ENCODE measurements around the gene ENGASE.

ENGASE gene

DNA sequence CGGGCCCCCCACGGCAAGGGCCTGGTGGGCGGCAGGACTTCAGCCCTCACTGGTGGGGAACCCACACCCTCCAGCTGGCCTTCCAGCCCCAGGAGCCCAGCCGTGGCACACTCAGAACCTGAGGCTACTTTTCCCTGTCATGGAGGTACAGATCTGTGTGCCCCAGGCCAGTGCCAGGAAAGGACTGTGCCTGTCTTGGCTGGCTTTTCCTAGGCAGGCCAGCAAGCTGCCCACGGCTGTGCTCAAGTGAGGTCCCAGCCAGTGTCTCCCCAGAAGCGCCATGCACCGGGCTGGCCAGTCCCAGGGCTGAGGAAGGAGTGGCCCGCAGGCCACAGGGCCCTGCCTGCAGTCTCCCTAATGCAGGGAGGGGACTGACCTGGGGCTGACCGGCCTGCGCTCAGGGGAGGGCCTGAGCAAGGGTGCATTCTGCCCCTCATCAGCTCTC, 16.6 kb downstream of the ENGASE start:
- DNase-seq (ENCODE audit: low read depth in 2 of 2): no peak

GRCh38 chr17:79092567-79092966, 17.9 kb downstream of the ENGASE start:
- no peak for DNase-seq (ENCODE audit: low read depth in 2 of 2)

DNA sequence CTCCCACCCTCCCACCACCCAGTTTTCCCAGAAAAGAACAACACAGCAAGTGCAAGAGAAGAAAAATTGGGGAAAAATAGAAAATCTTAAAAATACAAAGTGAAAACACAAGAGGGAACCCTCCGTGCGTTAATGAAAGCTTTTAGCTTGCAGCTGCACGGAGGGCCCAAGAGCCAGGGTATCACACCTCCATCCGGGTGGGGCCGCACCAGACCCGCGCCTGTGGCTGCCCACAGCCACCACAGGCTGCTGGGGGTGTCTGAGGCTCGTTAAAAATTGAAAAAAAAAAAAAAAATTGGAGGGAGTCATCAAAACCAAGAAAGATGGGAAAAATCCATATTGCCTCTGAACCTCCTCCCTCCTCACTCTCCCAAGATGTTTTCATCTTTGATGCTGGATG, 18.6 kb downstream of the ENGASE start:
- no peak for DNase-seq (ENCODE audit: low read depth in 2 of 2)

DNA sequence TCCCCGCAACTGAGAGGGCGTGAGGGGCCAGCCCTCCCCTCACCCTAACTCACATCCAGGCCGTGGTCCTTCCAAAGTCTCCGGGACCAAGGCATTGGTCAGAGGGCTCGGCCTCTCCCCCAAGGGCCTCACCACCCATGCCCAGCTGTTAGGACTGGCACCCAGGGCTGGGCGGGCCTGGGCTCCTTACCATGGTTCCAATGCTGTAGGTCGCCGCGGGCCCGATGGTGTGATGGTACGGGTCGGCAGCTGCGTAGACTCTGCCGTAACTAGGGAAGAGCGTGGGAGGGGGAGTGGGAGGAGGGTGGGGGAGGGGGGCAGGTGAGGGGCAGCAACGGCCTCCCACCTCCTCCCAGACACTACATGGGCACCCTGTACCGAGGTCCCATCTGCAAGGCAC, 19.6 kb downstream of the ENGASE start:
- DNase-seq (ENCODE audit: low read depth in 2 of 2): no peak

- DNase-seq (ENCODE audit: low read depth in 2 of 2): no peak
Observed at GRCh38 chr17:79095345-79096055, 20.9 kb downstream of the ENGASE start.

DNA sequence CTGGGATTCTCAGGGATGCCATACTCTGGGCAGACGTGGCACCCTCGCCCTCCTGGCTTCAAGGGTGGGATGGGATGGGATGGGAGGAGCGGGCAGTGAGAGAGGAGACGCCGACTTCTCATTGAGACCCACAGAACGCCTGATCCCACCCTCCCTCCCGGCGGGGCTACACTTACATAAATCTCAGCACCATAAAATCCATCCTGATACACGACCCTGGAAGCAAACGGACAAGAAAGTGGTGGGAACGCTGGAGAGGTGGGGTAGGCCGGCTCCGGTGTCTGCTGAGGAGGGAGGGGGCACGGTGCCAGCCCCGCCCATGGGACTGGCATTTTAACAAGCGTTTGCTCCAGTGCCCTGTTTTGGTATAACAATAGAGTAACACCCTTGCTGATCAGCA, 21.9 kb downstream of the ENGASE start:
- DNase-seq (ENCODE audit: low read depth in 2 of 2): no peak

DNA sequence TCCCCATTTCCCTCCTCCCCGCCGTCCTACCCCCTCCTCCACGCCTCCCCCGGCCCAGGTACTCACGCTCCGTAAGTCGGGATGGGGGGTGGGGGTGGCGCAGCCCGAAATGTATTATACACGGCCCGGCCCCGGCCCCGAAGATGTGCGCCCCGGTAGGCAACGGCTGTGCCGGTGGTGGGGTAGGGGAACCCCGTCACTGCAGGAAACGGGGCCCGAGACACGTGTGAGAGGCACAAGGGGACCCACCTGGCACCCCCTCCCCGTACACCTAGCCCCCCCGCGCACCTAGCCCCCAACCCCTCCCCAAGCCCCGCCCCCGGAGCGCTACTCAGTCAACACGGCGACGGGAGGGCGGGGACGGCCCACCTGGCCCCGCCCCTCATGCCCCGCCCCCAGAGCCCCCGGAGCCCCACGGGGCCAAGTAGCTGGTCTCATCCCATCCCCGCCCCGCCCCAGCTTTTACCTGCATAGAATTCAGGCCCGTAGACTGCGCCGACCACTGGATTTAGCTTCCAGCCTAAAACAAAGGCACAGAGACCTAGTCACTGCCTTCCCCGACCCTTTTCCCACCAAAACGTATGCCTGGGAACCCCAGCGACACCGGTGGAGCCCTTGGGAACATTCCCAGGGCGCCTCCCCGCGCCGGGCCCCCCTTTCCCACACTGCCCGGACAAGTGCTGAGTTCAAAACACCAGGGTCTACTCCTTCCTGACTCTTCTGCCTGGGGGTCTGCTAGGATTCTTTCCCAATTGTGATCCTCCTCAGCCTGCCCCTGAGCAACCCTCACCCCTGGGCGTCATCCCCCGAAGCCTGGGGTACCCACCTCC, 22.8 kb downstream of the ENGASE start:
- DNase-seq (ENCODE audit: low read depth in 2 of 2): no peak

DNA sequence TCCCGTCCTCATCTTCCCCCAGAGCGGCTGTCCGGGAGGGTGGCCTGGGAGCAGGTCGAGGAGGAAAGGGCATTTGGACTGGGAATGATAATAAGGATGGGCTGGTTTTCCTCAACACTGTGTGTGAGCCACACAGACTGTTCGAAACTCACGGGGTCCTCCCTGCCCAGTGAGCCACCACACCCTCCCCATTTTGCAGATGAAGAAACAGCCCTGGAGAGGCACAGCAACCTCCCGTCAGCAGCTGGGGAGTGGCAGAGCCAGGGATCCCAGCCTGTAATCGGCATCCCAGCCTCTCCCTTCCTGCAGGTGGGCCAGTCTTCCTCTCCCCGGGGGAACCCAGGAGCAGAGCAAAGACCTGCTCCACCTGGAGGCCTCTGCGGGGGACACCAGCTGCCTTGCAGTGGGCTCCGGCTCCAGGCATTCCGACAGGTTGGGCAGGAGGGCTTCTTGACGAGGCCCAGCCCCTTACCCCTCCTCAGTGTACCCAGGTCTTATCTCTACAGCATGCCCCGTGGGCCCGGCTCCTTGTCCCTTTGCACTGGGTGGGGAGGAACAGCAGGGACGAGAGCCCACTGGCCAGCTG, 23.8 kb downstream of the ENGASE start:
- no peak for DNase-seq (ENCODE audit: low read depth in 2 of 2)

DNA sequence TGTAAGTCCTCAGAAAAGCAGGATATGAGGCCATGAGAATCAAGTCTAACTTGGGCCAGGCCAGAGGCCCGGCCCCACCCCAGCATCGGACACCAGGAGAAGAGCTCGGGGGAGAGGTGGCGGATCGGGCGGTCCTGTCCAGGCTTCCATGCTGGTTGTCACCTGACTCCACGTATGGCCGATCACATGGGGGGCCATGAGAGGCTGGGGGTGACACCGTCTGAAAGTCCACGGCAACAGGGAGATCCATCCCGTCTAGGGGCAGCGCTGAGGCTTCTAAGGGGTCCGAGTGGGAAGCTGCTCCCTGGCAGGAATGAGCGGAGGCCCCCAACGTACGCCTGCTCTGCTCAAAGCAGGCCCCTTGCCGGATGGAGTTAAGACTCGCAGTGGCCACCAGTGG, 25.8 kb downstream of the ENGASE start:
- DNase-seq (ENCODE audit: low read depth in 2 of 2): no peak

DNA sequence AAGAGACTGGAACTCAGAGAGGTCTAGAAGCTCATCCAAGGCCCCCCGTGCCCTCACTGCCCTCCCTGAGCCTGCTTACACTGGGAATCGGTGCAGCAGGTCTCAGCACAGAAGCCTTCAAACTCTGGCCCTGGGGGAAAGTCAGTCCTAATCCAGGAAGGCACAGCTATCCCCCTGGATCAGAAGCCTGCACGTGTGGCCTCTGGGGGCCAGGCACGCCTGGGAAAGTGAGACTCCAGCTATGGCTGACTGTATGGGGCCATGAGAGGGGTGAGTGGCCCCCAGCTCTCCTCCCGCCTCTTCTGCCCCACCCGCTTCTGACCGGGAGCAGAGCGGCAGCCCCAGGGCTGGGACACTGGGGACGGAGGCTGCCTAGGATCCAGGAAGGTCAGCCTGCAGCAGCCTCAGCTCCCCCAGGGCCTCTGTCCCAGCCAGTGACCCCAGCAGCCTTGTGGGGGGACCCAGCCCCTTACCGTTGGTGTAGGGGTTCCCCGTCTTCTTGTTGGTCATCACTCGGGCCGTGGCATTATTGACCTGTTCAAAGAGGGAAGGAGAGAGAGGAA, 26.6 kb downstream of the ENGASE start:
- DNase-seq (ENCODE audit: low read depth in 2 of 2): no peak

GRCh38 chr17:79102214-79102613, 27.6 kb downstream of the ENGASE start:
- DNase-seq (ENCODE audit: low read depth in 2 of 2): no peak

- DNase-seq (ENCODE audit: low read depth in 2 of 2): no peak
Observed at GRCh38 chr17:79104898-79105600, 30.4 kb downstream of the ENGASE start.

GRCh38 chr17:79105937-79106336, 31.3 kb downstream of the ENGASE start:
- DNase-seq (ENCODE audit: low read depth in 2 of 2): no peak

DNA sequence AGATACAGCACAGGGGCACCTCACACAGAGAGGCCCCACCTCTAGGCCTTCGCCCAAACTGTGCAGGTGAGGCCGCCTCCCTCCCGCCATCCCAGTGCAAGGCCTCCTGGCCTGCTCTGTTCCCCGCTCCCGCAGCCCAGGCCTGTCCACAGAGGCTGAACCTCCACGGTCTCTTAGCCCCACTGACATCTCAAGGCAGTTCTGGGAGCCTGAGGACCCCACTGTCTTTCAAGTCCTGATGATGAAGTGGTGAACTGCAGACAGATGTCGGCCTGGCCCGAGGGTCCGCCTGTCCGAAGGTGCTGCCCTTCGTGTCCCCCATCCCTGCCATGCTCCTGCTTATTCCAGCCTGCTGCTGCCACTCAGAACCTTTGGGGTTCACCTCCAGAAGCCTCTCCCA, 32.3 kb downstream of the ENGASE start:
- DNase-seq (ENCODE audit: low read depth in 2 of 2): no peak

GRCh38 chr17:79107499-79108231, 33.0 kb downstream of the ENGASE start:
- DNase-seq (ENCODE audit: low read depth in 2 of 2): no peak

DNA sequence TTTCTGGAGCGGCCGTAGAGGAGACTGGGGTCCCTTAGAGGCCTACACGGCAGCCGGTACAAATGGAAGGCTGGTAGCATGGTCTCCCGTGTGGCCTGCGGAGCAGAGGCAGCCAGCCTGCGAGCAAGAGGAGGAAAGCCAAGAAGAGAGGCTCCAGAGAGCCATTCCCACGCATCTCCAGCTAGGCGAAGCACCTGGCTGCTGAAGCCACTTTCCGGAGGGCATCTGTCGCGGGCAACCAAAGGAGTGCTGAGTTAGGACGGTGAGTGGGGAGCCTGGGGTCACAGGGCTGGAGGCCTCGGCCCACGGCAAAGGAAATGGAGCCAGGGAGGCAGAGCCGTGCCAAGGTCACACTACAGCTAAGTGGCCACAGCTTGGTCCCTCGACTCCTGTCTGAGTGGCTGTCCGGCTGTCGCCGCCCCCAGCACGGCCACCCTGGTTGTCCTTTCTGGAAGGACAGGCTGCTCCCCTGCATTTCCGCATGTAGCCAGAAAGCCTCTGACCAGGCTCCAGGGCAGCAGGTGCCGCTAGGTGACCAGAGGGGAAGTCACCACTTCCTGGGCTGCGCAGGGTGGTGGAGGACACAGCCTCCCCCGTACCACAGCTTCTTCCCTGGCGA, 33.7 kb downstream of the ENGASE start:
- no peak for DNase-seq (ENCODE audit: low read depth in 2 of 2)

- DNase-seq (ENCODE audit: low read depth in 2 of 2): no peak
Observed at GRCh38 chr17:79108870-79109269, 34.2 kb downstream of the ENGASE start.

- no peak for DNase-seq (ENCODE audit: low read depth in 2 of 2)
Observed at GRCh38 chr17:79109584-79109983, 35.0 kb downstream of the ENGASE start.

DNA sequence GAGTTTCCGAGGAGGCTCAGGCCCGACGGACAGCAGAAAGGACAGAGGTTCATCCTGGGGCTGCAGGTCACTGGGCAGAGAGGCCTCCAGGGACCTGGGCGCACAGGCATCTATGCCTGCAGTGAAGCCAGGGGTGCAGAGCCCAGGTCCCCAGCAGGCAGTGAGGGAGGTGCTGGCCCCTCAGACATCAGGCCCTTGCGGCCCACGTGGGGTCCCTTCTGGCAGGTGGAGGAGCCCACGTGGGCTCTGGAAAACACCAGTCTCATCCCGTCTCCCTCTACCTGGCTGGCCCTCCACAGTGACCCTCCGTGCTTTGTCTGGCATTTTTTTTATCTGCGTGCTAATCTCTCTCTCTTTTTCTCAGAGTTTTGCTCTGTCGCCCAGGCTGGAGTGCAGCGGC, 36.5 kb downstream of the ENGASE start:
- no peak for DNase-seq (ENCODE audit: low read depth in 2 of 2)

GRCh38 chr17:79112471-79112870, 37.8 kb downstream of the ENGASE start:
- DNase-seq (ENCODE audit: low read depth in 2 of 2): no peak

Measured in activated CD4-positive, alpha-beta T cell treated with anti-CD3 and anti-CD28 coated beads for 24 hours (primary cell).